BLaER1 treated with 17β-estradiol and CSF1 and Interleukin-3, amounts not matched to agents 10 nM and 100 nM (cell line): ENCODE data around the gene PDZK1IP1.

ENCODE experiments used
- H3K27ac ChIP-seq, 11 experiments: shearing (Covaris generic); formaldehyde crosslinking; 2 replicates each; pipeline ENCODE4 v1.8.1; 2022
- H3K27me3 ChIP-seq, 11 experiments: shearing (Covaris generic); formaldehyde crosslinking; 2 replicates each; pipeline ENCODE4 v1.8.1; 2022
- H3K36me3 ChIP-seq, 11 experiments: shearing (Covaris generic); formaldehyde crosslinking; 2 replicates each; pipeline ENCODE4 v1.8.1; 2022
- H3K4me1 ChIP-seq, 10 experiments: shearing (Covaris generic); formaldehyde crosslinking; 2 replicates each; pipeline ENCODE4 v1.8.1; 2022
- H3K4me2 ChIP-seq, 11 experiments: shearing (Covaris generic); formaldehyde crosslinking; 2 replicates each; pipeline ENCODE4 v1.8.1; 2022
- H3K4me3 ChIP-seq, 10 experiments: shearing (Covaris generic); formaldehyde crosslinking; 2 replicates each; pipeline ENCODE4 v1.8.1; 2022
- H3K9ac ChIP-seq, 11 experiments: shearing (Covaris generic); formaldehyde crosslinking; 2 replicates each; pipeline ENCODE4 v1.8.1; 2022
- H3K9me3 ChIP-seq, 11 experiments: shearing (Covaris generic); formaldehyde crosslinking; replicated peaks in 1 of 11; 2 replicates each; pipeline ENCODE4 v1.8.1; 2022
- H4K20me1 ChIP-seq, 11 experiments: shearing (Covaris generic); formaldehyde crosslinking; 2 replicates each; pipeline ENCODE4 v1.8.1; 2022
- Cebpa-rat ChIP-seq, 11 experiments: shearing (Covaris generic); IDR thresholded peaks; 2 replicates each; pipeline ENCODE4 v1.8.1; 2022

The PDZK1IP1 gene

DNA sequence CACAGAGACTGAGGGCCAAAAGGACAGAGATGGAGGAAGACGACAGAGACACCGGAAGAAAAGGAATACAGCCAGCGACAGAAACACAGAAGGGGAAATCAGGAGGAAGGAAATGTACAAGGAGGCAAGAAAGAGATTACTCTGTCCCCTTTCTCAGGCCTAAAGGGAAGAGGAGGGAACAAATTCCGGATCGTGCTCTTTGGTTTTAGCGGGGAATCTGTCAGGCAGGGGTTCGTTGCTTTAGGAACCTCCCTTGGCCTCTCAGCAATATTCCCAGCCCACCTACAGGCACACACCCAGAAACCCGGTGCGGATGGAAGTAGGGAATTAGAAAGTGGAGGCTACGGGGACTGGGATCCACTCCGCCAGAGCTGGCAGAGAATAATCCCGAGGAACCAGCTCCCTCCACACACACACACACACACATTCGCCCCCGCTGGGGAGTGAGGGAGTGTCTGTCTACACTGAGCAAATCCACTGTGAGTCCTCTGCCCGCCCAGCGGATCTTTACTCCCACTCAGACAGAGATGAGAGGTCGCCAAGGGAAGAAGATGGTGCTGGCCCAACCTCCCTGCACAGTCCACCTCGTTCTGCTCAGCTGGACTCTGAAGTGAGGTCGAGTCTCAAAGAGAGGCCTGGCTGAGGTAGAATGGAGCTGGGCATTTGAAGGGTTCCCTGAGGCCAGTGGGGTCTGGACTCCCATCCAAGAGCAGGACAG, 36.4 kb upstream of the PDZK1IP1 start:
- H3K27me3 ChIP-seq = peaks cover 85 to 91% (median 89%) of the 10 kb centered on the region in 11 experiments

DNA sequence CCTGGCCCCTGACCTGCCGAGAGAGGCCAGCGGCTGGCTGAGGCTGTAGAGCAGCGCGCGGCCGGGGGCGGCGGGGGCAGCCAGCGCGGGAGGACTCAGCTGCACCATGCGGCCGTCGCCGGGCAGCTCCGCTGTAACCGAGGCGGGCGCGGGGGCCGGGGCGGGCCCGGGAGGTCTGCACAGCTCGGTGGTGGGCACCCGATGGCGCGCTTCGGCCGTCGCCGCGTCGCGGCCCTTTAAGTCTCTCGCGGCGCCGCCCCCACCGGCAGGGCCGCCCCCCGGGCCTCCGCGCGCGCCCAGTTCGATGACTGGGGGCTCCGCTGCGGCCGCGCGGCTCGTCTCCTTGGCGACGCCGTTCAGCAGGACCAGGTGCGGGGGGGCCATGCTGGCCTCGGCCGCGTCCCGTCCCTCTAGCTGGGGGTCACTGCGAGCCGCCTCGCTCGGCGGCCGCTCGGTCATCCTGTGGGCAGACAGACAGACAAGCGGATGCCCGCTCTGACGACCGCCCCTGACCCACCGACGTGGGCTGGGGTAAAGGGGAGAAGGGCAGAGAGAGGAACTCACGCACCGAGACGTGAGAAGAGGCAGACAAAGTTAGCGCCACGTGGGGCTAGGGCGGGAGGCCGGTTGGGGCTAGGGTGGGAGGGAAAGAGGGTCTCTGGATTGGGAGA, 35.7 kb upstream of the PDZK1IP1 start:
- TF ChIP-seq Cebpa-rat (IDR thresholded peaks at IDR 0.05) = no peak

More for the DNA sequence above, 36.4 kb upstream of the PDZK1IP1 start:
- peaks cover 0 to 23% (median 9%) of the 10 kb centered on the region in 11 experiments; a peak in 15 of 22 replicates for H3K9me3 ChIP-seq
- no peak overlapping the region for H3K9ac ChIP-seq
- H3K4me3 ChIP-seq = no peak overlapping the region
- H4K20me1 ChIP-seq = peaks cover 0 to 34% (median 6%) of the 10 kb centered on the region in 11 experiments; a peak in 9 of 22 replicates
- H3K4me2 ChIP-seq = no peak overlapping the region
- TF ChIP-seq Cebpa-rat (IDR thresholded peaks at IDR 0.05) = no peak
- peaks cover 0 to 35% (median 6%) of the 10 kb centered on the region in 10 experiments; a peak in 17 of 20 replicates for H3K4me1 ChIP-seq
- no peak overlapping the region for H3K27ac ChIP-seq
- H3K36me3 ChIP-seq = no peaks in the 10 kb centered on the region

DNA sequence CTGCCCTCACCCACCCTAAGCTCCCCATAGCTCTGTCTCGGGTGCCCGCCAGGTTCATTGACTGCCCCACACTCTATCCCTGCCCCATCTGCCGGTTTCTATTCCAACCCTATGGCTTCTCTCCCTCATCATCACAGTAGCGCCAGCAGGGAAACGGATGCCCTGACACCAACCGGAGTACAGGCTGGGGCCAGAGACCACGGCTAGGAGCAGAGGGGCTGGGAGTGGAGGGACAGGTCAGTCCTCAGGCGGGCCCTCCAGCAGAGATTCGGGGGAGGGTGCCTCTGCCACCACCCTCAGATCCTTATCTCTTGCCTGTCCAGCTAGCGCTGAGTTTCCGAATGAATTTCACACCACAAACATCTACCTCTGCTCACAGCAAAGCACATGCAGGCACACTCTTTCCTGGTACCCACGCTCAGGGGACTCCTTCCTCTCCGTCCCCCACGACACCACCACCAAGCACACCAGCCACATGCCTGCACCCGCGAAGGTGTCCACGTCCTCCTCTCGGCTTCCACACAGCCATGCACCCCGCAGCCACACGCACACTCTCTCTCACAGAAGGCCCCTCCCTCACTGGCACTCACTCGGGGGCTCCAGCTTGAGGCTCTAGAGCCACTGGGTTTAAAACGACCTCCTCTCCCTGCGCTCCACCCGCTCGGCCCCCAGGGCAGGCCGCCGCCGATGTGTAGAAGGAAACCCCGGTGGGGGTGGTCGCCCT, 35.0 kb upstream of the PDZK1IP1 start:
- H3K9ac ChIP-seq = no peak overlapping the region
- peaks cover 0 to 8% (median 0%) of the 10 kb centered on the region in 11 experiments; a peak in 5 of 22 replicates for H3K9me3 ChIP-seq
- no peak overlapping the region for H3K4me2 ChIP-seq
- peaks cover 0 to 22% (median 6%) of the 10 kb centered on the region in 11 experiments; a peak in 7 of 22 replicates for H4K20me1 ChIP-seq
- no peaks in the 10 kb centered on the region for H3K36me3 ChIP-seq
- peaks cover 71 to 77% (median 75%) of the 10 kb centered on the region in 11 experiments for H3K27me3 ChIP-seq
- H3K4me3 ChIP-seq = no peak overlapping the region
- no peak for TF ChIP-seq Cebpa-rat (IDR thresholded peaks at IDR 0.05)
- H3K27ac ChIP-seq = no peak overlapping the region
- peaks cover 0 to 32% (median 0%) of the 10 kb centered on the region in 10 experiments; a peak in 7 of 20 replicates for H3K4me1 ChIP-seq

More for the DNA sequence above, 35.7 kb upstream of the PDZK1IP1 start:
- Histone ChIP-seq H3K36me3 (no peaks in the 10 kb centered on the region), H3K27ac (no peak overlapping the region), H3K9me3 (peaks cover 0 to 15% (median 4%) of the 10 kb centered on the region in 11 experiments; a peak in 10 of 22 replicates), H3K9ac (no peak overlapping the region), H4K20me1 (peaks cover 0 to 29% (median 6%) of the 10 kb centered on the region in 11 experiments; a peak in 8 of 22 replicates), H3K4me1 (peaks cover 0 to 30% (median 0%) of the 10 kb centered on the region in 10 experiments; a peak in 8 of 20 replicates), H3K4me3 (no peak overlapping the region), H3K27me3 (peaks cover 78 to 84% (median 82%) of the 10 kb centered on the region in 11 experiments), H3K4me2 (peak overlapping the region in 1 of 11 experiments; percentile 11; a peak in 1 of 22 replicates)

DNA sequence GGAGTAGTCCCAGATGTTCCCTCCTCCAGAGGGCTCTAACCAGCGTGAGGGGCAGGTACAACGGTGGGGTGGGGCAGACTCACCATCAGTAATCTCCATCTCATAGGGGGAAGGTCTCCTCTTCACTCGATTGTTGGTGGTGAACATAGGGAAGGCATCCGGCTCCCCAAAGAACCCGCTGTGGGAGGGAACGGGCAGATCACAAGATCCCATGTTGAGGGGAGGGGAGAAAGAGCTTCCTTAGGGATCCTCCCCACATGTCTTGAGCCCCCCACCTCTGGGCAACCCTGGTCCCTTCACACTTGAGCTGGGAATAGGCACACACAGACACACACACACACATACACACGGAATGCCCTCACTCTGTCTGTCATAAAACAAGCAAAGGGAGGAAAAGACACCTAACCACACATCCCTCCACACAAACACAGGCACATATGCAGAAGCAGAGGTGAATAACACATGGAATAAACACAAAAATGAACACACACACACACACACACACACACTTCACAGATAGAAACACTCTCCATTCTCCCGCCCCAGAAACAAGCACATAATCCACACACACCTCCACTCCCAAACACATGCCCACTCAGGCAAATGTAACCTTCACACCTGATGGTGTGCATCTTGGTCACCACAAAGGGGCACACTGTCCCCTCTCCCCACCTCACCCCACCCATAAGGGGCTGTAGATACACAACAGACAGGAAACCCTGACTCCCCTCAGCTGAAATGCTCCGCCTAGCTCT, 34.3 kb upstream of the PDZK1IP1 start:
- H3K36me3 ChIP-seq = no peaks in the 10 kb centered on the region
- peaks cover 0 to under 1% (median 0%) of the 10 kb centered on the region in 11 experiments; a peak in 1 of 22 replicates for H3K9me3 ChIP-seq
- no peak overlapping the region for H3K4me3 ChIP-seq
- H4K20me1 ChIP-seq = peaks cover 0 to 15% (median 6%) of the 10 kb centered on the region in 11 experiments; a peak in 7 of 22 replicates
- no peak overlapping the region for H3K9ac ChIP-seq
- peaks cover 0 to 24% (median 0%) of the 10 kb centered on the region in 10 experiments; a peak in 7 of 20 replicates for H3K4me1 ChIP-seq
- peaks cover 63 to 69% (median 67%) of the 10 kb centered on the region in 11 experiments for H3K27me3 ChIP-seq
- no peak overlapping the region for H3K4me2 ChIP-seq
- H3K27ac ChIP-seq = no peak overlapping the region
- no peak for TF ChIP-seq Cebpa-rat (IDR thresholded peaks at IDR 0.05)

DNA sequence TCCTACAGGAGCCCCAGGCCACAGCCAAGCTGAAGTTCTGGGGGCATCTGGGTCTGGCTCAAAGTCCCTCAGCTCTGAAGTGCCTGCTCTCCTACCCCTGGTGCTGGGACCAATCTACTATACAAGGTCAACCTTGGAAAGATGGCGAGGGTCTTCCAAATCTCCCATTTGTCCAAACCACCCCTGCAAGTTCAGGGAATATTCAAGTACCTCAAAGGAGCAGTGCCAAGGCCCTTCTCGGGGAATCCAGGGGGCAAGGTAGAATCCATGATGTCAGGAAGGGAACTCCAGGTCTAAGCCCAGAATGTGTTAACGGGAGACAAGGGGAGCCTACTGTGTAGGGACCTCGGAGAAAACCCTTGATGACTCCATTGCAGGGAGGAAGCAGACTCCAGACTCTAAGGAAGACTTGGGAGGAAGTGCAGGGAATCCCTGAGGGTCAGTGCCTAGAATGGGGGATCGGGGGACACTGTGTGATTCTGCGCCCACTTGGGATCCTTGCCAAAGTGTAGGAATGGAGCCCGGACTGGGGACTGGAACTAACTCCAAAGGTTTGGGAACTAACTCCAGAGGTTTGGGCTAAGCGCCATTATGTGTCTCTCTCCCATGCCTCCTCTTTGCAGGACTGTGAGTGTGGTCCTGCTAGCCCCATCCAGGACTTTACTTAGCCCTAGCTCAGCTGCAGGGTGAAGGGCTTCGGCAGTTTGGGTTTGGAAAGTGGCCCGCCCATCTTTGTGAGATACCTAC, 33.5 kb upstream of the PDZK1IP1 start:
- Histone ChIP-seq H3K27me3 (peaks cover 56 to 62% (median 60%) of the 10 kb centered on the region in 11 experiments), H3K4me3 (no peak overlapping the region), H3K4me2 (no peak overlapping the region; a peak in 1 of 22 replicates), H3K9ac (no peak overlapping the region), H4K20me1 (peaks cover 0 to 11% (median 0%) of the 10 kb centered on the region in 11 experiments; a peak in 6 of 22 replicates), H3K9me3 (no peaks in the 10 kb centered on the region), H3K27ac (no peak overlapping the region), H3K36me3 (no peaks in the 10 kb centered on the region), H3K4me1 (peaks cover 0 to 19% (median 0%) of the 10 kb centered on the region in 10 experiments; a peak in 4 of 20 replicates)
- TF ChIP-seq Cebpa-rat (IDR thresholded peaks at IDR 0.05) = no peak

DNA sequence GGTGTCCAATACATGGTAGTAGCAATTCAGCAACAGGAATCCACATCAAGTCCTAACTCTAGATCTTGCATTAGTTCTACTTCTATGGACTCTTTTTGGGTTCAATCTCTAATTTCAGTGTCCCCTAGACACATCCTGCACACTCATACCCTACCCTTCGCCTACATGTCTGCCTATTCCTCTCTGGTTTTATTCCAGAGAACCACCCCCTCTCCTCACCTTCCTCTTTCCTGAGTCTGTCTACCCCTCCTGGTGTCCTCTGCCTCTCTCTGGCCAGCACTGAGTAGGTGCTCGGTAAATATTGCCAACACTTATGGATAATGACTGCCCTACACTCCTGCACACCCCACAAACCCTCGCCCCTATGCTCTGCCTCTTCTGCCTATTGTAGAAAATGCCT, 32.6 kb upstream of the PDZK1IP1 start:
- Histone ChIP-seq H4K20me1 (peaks cover 0 to 6% (median 0%) of the 10 kb centered on the region in 11 experiments; a peak in 4 of 22 replicates), H3K4me1 (peaks cover 0 to 19% (median 0%) of the 10 kb centered on the region in 10 experiments; a peak in 4 of 20 replicates), H3K4me2 (peak overlapping the region in 2 of 11 experiments; percentile 7 to 27; a peak in 2 of 22 replicates), H3K4me3 (no peak overlapping the region), H3K9me3 (no peaks in the 10 kb centered on the region), H3K27ac (no peak overlapping the region), H3K27me3 (peaks cover 47 to 53% (median 51%) of the 10 kb centered on the region in 11 experiments), H3K36me3 (no peaks in the 10 kb centered on the region), H3K9ac (no peak overlapping the region)
- no peak for TF ChIP-seq Cebpa-rat (IDR thresholded peaks at IDR 0.05)

DNA sequence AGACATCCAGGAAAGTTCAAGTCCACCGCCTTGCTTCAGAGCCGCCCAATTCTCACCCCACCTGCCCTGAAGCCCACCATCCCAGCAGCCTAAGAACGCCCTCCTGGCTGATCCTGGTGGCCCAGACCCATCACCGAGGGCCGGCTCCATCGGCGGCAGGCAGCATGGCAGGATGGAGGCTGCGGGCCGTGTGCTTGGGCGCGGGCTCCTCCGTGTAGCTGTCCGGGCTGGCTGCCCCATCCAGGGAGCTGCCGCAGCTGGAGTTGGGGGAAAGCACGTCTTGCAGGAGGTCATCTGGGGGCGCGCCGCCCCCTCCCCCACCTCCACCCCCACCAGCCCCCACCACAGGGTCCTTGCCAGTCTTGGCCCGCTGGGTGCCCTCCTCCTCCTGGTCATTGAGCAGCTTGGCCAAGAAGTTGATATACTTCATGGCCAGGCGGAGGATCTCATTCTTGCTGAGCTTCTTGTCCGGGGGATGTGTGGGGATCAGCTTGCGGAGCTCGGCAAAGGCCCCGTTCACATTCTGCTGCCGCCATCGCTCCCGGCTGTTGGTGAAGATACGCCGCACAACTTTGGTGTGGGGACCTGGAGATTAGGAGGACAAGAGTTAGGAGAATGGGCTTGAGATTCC, 29.9 kb upstream of the PDZK1IP1 start:
- Histone ChIP-seq H3K27me3 (peaks cover 19 to 25% (median 23%) of the 10 kb centered on the region in 11 experiments), H3K36me3 (no peaks in the 10 kb centered on the region), H3K4me2 (peak overlapping the region in 2 of 11 experiments; percentile 34 to 54; a peak in 3 of 22 replicates), H3K4me1 (peaks cover 3 to 26% (median 10%) of the 10 kb centered on the region in 10 experiments; a peak in 17 of 20 replicates), H3K9me3 (no peaks in the 10 kb centered on the region), H3K9ac (no peak overlapping the region), H3K4me3 (no peak overlapping the region), H3K27ac (no peak overlapping the region), H4K20me1 (peaks cover 0 to 6% (median 0%) of the 10 kb centered on the region in 11 experiments; a peak in 1 of 22 replicates)
- TF ChIP-seq Cebpa-rat (IDR thresholded peaks at IDR 0.05) = no peak
